Measurements from ENCODE around the gene SCLT1.

DNA sequence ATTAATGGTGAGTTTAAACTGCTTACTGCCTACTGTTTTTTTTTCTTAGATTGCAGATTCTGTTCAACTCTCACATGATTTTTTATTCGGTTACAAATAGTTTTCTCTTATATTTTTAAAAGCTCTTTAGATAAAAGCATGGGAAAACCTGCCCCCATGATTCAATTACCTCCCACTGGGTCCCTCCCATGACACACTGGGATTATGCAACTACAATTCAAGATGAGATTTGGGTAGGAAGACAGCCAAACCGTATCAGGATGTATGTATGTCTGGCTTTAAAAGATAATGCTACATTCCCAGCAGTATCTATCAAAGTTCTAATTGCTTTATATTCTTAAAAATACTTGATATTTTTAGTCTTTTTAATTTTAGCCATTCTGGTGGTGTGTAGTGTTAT, 152.4 kb downstream of the SCLT1 start:
- no peak for TF ChIP-seq CTCF (IDR thresholded peaks at IDR 0.05)
- no peak for TF ChIP-seq POLR2A (IDR thresholded peaks at IDR 0.05)

All from thyroid gland (tissue), 4 donors.